GM12865 (cell line): ENCODE data around the gene NAGLU.

Source experiments
- DNase-seq: peaks from one replicate; pipeline ENCODE4 v3.0.0; 2010; ENCODE audit warnings: low read depth
- H3K4me3 ChIP-seq: 2 replicates; pipeline ENCODE4 v1.5.1; 2011; ENCODE audit warnings: mild to moderate bottlenecking, low read depth, low read length, control low read depth
- CTCF ChIP-seq: IDR thresholded peaks from 2 replicates; pipeline ENCODE4 v1.5.1; 2011; ENCODE audit warnings: low read length, control low read depth, low read depth, inconsistent platforms; ENCODE audit not compliant: insufficient read depth; ENCODE audit errors: missing control alignments

NAGLU gene

GRCh38 chr17:42514279-42514678, 21.8 kb upstream of the NAGLU start:
- no peak overlapping the region for H3K4me3 ChIP-seq
- DNase-seq: no peak
- TF ChIP-seq CTCF: no peak

- no peak for TF ChIP-seq CTCF
- no peak for DNase-seq
Measured at GRCh38 chr17:42514867-42515266, 21.2 kb upstream of the NAGLU start.

GRCh38 chr17:42517516-42517915, 18.5 kb upstream of the NAGLU start:
- H3K4me3 ChIP-seq: no peak overlapping the region
- peak; percentile 72 for DNase-seq

More at GRCh38 chr17:42514867-42515266, 21.2 kb upstream of the NAGLU start:
- no peak overlapping the region for H3K4me3 ChIP-seq

GRCh38 chr17:42518046-42518754, 17.8 kb upstream of the NAGLU start:
- TF ChIP-seq CTCF: no peak
- no peak overlapping the region for H3K4me3 ChIP-seq
- DNase-seq: no peak

More at GRCh38 chr17:42517516-42517915, 18.5 kb upstream of the NAGLU start:
- TF ChIP-seq CTCF: peak; percentile 91

- no peak for TF ChIP-seq CTCF
- no peak overlapping the region for H3K4me3 ChIP-seq
- DNase-seq: no peak
Measured at GRCh38 chr17:42518755-42519545, 17.1 kb upstream of the NAGLU start.

GRCh38 chr17:42519546-42520491, 16.2 kb upstream of the NAGLU start:
- no peak for DNase-seq
- H3K4me3 ChIP-seq: no peak overlapping the region
- TF ChIP-seq CTCF: no peak
